Fibroblast of the conjunctiva (primary cell): ENCODE results near the gene CYP19A1.

ENCODE experiments used
- DNase-seq: peaks from one replicate; pipeline ENCODE4 v3.0.0-alpha.2; 2010; ENCODE audit warnings: low read depth

The CYP19A1 gene

DNA sequence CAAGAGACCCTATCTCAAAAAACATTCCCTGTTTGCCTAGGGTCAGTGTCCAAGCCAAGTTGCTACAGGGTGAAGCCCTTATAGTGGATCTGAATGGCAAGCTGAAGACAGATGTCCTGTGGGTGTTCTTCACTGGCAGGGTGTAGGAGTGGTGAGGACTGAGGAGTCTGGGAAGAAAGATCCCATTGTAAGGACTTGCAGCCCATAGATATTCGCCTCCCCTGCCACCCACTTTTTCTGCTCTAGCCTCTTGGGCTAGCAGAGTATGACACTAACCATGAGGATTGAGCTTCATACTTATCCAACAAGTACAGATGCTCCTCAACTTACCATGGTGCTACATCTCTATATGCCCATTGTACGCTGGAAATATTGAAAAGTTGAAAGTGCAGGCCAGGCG, 13.2 kb downstream of the CYP19A1 start:
- no peak for DNase-seq

DNA sequence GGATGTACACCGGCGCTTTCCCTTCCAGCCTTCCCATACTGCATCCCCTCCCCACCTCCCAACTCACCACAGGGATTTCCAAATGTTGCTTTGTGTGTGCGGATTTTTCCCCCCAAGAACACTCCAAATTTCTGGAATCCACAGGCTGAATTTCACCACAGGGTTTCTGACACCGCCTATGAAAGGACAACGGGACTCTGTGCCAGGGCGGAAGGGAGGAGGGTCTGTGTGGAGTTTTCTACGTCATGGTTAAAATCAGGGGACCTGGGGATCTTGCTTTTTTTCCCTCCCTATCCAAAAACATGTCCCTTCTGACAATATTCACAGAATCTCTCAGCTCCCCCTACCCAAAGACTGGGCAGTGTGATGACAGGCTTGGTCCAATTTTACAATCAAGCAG, 14.6 kb downstream of the CYP19A1 start:
- no peak for DNase-seq

DNA sequence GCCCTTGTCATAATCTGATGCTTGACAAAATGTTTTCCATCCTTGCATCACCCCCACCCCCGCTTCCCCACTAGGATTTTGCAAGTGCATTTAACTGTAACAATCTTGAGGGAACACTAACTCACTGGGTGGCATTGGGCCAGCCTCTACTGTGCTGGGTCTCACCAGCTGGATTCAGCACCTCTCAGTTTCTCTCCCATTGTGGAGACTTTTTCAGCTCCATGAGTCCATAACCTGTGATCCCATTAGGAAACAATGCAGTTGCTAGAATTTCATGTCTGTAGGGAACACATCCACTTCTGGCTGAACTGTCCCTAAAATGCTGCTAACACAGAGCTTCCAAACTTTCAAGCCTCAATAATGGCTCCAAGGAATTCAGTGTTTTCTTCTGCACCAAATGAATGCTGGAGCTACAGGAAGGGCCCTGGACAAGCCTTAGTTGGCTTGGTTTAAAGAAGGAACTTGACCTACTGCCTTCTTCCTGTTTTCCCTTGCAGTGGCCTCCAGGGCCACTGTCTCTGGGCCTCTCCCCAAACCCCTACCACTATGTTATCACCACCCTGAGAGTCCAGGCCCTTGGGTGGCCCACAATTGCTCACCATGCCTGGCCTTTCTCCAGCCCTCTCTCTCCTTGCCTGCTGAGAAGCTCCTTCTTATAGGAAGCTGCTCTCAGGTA, 15.6 kb downstream of the CYP19A1 start:
- peak; percentile 16 for DNase-seq

DNA sequence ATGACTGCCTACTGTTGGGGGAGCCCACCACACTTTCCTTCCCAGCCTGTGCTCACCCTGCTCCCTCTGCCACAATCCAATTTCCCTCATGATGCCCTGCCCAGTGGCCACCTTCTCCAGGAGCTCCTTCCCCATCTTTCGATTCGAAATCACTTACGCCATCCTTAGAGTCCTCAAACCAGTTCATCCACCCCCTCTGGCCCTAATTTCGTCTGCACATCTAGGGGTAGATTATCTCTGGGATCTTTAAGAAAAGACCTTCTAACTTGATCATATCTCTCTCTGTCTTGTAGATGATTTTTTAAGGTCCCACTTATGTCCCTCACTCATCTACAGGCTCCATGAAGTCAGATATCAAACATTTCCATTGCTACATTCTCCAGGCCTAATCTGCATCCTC, 17.1 kb downstream of the CYP19A1 start:
- DNase-seq, result no peak

DNA sequence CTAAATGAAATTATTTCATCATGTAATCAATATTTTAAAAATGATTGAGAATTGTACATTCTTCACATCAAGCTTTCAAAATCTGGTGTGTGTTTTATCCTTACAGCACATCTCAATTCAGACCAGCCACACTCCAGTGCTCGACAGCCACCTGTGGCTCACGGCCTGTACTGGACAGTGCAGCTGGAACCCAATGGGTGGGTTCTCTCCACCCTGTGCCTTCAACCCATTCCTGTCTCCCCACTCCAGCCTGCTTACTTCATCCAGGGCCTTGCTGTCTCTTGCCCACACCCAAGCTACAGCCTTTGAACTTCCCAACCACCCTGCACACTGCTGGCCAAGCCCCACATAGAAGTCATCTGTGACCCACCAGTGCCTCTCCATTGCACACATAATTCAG, 17.6 kb downstream of the CYP19A1 start:
- no peak for DNase-seq

DNA sequence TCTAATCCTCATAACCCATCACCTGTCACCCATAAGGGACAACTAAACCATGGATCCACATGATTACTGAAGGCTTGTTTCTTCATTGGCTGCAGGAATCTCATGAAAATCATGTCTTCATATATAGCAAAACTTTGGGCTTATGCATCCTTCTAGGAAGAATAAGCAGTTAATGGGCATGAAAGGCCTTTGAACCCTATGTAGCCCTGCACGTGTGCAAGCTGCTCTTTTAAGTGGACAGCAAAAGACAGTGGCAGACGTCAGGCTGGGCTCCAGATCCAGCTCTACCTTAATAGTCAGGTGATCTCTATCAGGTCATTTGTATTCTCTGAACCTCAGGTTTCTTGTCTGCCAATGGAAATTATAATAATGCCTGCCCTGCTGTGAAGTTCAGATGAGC, 18.9 kb downstream of the CYP19A1 start:
- DNase-seq, result no peak

DNA sequence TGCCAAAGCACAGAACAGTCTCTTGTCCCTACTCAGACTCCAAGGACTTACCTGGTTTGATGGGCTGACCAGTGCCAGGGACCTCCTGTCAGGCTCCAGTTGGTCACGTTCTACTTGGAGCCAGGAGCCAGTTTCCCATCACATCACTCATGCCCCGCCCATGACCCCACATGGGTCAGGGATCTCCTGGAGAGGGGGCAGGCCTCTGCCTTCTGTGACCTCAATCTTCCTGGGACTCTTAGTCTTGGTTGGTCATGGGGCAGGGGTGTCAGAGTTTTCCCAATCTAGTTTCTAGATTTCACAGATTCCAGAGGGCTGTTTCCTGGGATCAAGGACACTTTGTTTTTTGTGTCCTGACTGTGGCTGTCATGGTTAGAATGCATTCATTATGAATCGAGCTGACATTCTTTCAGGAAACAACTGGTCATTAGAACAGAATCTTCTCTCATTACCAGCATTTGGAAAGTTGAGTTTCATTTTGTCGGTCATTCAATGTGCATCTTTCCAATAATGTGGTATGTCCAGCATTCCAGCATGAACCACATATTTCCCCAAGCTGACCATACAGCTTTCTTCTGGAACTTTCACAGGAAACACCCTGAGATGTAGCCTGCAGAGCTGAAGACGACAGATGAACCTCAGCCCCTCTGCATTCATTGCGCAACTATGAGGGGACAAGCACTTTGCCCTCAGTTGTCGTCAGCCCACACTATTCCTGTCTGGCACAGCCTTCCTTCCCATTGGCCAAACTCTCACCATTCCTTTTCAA, 19.8 kb downstream of the CYP19A1 start:
- DNase-seq, result no peak

DNA sequence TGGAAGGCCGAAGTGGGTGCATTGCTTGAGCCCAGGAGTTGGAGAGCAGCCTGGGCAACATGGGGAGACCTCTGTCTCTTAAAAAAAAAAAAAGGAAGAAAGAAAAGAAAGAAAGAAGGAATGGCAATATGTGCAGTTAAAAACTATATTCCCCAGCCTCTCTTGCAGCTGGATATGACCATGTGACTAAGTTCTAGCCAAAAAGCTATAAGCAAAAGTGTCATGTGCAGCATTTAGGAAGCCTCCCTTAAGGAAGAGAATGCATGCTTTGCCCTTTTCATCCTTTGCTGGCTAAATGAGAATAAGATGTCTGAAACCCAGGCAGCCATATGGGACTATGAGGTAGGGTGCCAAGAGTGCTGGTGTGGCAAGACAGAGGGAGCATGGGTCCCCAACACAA, 21.8 kb downstream of the CYP19A1 start:
- DNase-seq, result no peak

DNA sequence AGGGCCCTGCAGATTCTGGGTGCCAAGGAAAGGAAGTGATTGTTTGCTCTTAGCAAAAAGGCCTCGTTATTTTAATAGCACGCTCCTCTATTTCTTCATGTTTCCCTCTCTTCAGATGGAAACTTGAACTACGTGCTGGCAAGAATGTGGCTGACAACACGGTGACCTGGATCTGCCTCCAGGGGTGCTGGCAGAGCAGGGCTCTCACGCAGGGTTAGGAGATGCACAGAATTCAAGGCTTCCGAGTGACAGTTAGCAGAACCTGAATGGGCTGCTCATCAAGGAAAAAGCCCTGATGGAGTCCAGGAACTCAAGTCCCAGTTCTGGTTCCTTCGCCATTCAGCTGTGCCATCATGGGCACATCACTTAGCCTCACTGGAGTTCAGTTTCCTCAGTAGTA, 22.7 kb downstream of the CYP19A1 start:
- no peak for DNase-seq

DNA sequence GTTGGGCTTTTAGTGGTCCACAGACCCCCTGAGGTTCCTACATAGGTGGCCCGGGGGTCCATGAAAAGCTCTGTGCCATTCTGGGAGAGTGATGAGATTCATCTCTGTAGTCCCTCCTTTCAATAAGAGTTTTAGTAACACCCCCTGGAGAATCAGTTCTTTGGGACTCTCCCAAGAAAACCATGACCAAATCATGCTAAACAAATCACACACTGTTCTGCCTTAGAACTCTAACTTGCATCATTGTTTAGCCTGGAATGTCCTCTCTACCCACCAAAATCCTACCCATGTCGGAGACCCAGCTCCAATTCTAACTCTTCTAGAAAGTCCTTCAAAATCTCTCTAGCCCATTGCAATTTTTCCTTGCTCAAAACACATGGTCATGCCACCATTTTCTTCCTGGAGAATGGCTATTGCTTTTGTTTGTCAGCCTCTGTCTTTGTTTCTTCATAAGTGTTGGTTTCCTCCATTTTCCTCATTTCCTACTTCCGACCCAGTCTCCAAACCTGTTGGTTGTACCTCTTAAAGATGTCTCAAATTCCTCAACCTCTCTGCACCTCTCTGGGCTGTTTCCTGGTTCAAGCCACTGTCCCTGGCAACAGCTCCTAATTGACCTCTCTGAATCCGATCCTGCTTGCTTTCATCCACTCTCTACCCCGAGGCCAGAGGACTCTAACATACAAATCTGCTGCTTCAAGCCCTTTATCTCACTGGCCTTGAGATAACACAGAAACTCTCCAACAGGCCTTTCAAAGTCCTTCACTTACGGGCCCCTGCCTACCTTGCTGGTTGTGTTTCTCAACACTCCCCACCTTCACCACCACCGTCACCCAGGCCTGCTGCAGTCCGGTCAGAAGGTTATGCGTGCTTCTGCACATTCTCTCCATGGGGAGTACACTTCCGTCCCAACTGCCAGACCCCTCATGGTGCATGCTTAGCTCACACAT, 23.7 kb downstream of the CYP19A1 start:
- no peak for DNase-seq

DNA sequence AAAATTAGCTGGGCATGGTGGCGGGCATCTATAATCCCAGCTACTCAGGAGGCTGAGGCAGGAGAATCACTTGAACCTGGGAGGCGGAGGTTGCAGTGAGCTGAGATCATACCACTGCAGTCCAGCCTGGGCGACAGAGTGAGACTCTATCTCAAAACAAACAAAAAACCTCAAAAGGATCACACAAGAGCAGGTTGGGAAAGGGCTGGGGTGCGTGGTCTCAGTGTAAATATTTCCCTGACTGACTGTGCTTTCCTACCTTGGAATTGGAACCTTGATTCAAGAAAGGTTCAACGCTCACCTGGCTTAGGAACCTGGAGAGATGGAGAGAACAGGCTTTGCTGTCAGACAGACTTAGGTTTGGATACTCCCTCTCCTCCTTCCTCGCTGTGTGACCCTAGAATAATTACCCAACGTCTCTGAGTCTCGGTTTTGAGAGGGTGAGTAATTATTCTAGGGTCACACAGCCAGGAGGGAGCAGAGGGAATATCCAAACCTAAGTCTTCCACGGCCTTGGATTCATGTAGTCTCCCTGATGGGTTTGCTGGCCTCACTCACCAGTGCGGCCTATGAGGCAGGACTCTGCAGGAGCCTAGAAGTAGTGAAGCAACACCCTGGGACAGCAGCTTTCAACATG, 24.6 kb downstream of the CYP19A1 start:
- no peak for DNase-seq

DNA sequence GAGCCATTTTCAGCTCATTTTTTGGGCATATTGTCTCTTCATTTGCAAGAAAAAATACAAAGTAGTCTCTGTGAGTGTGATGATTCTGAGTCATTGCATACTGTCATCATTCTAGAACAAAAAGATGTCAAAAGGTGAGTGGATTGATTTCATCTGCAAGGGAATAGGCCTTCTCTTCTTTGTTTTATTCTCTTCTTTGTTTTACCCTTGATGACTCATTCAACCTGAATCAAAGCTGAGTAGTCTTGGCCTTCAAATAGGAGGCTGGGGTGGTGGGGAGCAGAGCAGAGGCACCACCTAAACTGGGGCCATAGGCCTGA, 25.4 kb downstream of the CYP19A1 start:
- DNase-seq, result no peak

DNA sequence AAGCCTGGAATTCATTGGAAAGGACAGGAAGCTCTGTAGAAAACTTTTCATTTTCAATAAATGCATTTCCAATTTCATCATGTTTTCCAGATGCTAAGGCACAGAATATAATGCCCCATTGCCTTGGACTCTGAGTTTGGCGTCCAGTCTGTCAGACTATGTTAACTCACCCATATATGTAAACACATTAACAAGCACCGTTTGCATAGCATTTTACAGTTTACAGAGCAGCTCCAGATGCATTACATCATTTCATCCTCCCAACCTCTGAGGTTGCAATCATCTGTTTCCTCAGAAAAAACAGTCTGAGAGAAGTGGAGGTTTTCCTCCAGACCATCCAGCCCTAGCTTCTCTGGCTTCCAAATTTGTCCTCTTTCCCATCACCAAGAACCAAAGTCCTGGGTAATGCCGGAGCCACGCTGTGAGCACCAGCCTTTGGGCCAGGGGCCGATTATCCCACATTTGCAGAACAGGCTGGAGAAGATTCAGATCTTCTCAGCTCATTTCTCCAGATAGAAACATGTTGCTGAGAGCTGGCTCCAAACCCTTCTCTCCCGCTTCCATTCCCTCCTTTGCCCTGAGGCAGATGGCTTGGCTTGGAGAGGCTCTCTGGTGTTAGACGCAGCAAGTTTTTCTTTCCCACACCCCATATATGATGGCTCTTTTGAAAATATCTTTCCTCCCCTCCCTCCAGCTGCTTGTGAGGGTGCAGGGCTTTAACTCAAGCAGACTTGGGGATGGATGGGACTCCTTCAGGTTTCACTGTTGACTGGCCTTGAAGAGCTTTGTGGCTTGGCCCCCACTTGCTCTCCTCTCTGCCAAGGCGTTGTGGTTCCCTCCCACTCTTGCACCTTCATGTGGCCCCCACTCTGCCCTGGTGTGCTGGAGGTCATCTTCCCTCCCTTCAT, 26.0 kb downstream of the CYP19A1 start:
- DNase-seq, result peak; percentile 22

DNA sequence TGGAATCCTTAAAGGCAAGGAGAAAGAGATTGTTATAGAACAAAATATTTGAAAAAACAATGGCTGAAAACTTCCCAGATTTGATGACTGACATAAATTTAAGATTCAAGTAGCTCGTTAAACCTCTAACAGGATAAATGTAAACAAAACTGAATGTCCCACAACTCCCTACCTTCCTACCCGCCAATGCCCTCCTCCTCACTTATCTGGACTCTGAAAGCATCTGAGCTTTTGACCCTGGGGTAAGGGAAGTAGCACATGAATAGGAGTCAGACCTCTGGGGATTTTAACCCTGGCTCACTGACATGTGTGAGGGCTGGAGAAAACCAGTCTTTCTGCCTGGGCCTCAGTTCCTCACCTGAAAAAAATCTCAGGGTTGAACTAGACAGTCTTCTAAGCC, 26.9 kb downstream of the CYP19A1 start:
- DNase-seq, result no peak

DNA sequence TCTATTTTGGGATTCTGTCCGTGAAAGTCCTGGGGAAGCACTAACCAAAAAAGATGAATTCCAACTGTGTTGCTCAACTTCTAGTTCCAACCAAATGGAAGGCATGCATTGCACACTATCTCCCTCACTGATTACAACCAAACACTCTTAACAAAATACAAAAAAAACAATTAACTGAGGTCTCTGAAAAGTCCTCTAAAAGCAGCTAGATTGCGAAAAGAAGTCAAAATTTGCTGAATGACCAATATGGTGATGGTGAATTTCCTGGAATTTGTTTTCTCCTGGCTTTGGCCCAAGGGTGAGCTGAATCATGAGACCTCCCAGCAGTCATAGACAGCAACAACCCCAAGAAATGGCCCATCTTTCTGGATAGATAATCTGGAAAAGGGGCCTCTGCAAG, 28.3 kb downstream of the CYP19A1 start:
- no peak for DNase-seq

DNA sequence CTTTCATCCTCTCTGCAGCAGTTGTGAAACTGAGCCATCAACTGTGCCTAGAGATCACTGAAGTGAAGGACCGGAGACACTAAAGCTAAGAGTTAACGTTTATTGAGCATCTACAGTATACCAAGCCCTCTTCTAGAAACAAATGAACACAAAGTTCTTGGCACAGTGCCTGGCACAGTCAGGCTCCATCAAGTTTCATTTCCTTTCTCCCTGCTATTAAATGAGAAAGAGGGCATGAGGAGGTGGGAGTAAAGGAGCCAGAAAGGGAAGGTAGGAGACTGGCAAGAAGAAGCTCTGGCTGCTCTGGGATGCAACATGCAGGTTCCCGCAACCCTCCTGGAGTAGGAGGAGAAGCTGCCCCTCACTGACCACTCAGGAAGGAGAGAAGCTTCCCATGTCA, 30.6 kb downstream of the CYP19A1 start:
- no peak for DNase-seq

DNA sequence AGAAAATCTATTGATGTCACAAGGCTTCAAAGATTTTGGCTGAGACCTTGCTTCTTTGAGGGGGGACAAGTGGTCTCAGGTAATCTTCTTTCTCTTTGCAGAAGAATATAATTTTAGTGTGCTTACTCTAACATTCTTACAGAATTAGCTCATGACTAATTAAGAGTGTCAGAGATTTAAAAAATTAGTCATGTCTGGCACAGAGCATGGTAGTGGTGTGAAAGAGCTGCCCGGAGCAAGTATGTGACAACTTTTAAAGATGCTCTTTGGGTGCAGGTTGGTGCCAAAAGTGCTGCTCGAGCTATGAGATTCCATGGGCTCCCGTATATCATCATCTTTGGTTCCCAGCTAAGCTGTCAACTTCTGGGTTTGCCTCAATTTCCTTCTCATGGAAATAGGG, 31.1 kb downstream of the CYP19A1 start:
- no peak for DNase-seq

DNA sequence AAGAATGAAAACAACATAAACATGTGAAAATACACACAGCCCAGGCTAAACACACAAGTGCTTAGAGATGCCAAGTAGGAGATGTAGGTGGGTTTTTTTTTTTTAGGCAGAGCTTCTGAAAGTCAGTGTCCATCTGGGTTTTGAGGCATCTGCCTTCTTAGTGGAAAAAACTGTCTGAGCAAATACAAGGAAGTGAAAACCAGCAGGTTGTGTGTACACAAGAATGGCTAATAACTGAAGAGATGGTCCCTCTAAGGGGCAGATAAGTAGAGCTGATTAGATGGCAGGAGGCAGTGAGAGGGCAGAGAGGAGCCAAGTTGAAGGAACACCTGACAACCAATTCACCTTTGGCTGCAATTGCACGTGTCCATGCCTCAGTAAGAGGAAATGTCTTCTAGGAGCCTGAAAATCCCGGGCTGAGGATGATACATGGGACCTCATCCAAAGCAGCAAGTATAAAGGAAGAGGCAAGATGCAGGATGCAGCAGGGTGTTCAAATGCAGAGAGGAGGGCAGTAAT, 34.9 kb downstream of the CYP19A1 start:
- DNase-seq, result no peak

DNA sequence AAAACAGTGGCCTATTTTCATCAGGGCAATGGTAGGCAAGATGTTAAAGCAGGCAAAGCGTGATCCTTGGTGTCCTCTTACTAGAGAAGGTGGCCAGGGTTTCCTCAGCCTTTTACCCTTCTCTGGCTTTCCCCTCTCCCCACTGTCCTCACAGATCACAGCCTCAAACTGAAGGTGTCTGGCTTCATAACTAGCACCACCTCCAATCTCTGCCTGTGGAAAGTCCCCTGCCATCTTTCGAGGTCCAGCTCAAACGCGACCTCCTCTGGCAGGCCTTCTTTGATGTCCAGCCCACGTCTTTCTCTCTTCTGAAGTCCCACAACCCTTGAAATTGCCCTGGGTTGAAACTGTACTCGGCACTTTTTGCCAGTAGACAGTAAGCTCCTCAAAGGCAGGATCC, 35.9 kb downstream of the CYP19A1 start:
- DNase-seq, result no peak

DNA sequence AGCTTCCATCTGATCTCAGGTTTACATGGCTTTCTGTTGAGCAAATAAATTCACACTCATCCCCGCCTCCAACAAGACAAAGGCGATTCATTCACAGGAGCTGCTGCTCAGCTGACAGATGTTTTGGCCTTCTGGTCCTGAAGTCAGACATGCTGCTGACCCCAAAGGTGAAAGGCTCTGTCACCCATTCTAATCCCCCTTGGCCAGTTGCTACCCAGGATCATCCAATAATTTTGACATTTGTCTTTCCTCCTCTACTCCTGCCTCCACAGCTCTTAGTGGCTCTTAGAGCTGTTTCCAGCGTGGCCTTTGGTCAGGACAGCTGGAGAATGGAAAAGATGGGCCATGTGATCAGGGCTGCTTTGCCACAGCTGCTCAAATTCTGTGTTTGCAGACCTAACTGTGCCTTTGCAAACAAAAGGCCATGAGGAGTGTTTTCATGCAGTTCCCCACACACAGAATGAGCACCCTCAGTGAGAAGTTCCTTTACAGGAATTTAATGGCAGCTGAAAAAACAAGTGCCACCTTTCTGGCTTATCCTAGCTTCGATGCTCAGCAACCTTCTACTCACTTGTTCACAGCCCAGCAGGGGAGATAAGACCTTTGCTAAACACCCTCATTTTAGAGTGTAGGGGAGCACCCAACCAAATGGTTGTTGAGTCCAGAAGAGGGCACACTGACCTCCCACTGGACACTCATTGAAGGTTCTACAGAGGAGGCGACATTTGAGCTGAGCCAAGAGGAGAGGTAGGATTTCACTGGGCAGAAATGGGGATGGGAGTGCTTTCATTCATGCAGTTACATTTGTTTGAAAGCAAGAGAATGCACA, 39.0 kb downstream of the CYP19A1 start:
- no peak for DNase-seq
